Vagina (tissue), 2 donors: ENCODE results near the gene PSKH1. TPM values are rescaled to one million over a fixed set of nuclear protein-coding genes. Genes with fewer than 3 reads are reported as not detected.
"Not testable (repeated sequence)": the region's sequence is repeated elsewhere in the genome, so short reads cannot be mapped to it uniquely, and the experiment has no call there.

ENCODE experiments used
- DNase-seq, 2 donors: peaks; one replicate each; pipeline ENCODE4 v3.0.0-alpha.2; 2017; ENCODE audit errors: extremely low spot score in 2 of 2
- H3K27ac ChIP-seq: fragments of 200-600 bp; sonication (generic); one replicate; pipeline ENCODE4 v1.5.1; 2019
- H3K27me3 ChIP-seq: fragments of 200-600 bp; sonication (generic); one replicate; pipeline ENCODE4 v1.5.1; 2019
- H3K36me3 ChIP-seq, 2 donors: fragments of 200-600 bp; sonication (generic); one replicate each; pipeline ENCODE4 v1.5.1; 2017 to 2019
- H3K4me1 ChIP-seq: fragments of 200-600 bp; sonication (generic); one replicate; pipeline ENCODE4 v1.5.1; 2019
- H3K4me3 ChIP-seq, 2 donors: fragments of 200-600 bp; sonication (generic); 1 replicate in 1 of 2; 2 replicates in 1 of 2; pipeline ENCODE4 v1.5.1; 2016 to 2019
- H3K9me3 ChIP-seq: fragments of 200-600 bp; sonication (generic); one replicate; pipeline ENCODE4 v1.5.1; 2019
- POLR2A ChIP-seq, 2 donors: fragments of 450-650 bp; IDR thresholded peaks; one replicate each; pipeline ENCODE4 v1.6.1; 2017; ENCODE audit warnings: antibody characterized with exemption in 2 of 2, mild to moderate bottlenecking in 2 of 2, moderate library complexity in 2 of 2
- POLR2AphosphoS5 ChIP-seq, 2 donors: sonication (generic); formaldehyde crosslinking; IDR thresholded peaks; one replicate each; pipeline ENCODE4 v1.9.0; 2017; ENCODE audit warnings: antibody characterized with exemption in 2 of 2, mild to moderate bottlenecking in 2 of 2, low read depth in 1 of 2; ENCODE audit not compliant: insufficient read depth in 1 of 2
- intact Hi-C: fragments of 100-400 bp; cut with DNase I; formaldehyde crosslinking; loops from one replicate; pipeline ENCODE4 v1.15.1; 2023
- total RNA-seq: library from RNA; depleted of rRNA; stranded (reverse); fragments of >200 nt; gene quantifications from one replicate; pipeline ENCODE4 v1.2.3, GENCODE V29; 2016
- TF ChIP-seq, protein P1 (sequence below), 3 experiments: fragments of 450-650 bp in 2 of 3; fragments of 200-600 bp in 1 of 3; sonication (generic) in 1 of 3; IDR thresholded peaks; one replicate each; pipeline ENCODE4 v1.5.1; 2017 to 2019; ENCODE audit warnings: antibody characterized with exemption in 3 of 3, mild to moderate bottlenecking in 2 of 3, moderate library complexity in 2 of 3

The PSKH1 gene
- total RNA-seq, 1 donor from 2014 or later: 17.4 TPM

DNA sequence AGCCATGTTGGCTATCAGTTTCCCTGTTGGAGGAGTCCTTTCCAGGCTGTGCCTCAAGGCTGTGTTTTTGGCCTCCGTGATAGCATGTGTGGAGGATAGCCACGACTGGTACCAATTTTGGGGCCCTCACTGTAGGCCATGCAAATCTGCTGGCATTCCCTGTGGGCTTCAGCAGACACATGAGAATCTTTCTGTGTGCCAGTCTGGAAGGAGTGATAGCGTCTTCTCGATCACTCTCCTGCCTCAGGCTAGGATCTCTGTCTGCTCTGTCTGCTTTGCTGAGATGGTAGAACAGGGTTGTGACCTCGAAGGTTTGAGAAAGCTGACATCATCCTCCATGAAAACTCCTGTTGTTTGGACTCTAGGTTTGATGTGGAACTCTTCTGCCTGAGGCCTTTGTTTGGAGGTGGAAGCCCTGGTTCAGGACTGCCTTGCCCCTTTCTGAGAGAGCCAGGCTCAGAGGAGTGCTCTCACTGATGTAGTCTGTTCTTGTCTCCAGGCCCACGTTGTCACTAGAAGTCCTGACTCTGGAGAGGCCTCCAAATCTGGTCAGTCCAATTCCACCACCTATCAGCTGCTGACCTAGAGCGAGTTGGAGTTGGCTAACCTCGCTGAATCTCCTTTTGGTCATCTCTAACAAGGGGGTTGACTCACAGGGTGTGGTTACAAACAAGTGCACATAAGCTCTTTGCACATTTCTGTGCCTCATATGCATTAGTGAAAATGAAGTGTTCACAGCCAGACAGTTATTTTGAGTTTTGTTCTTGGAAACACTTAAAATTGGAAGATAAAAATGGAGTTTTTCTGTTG, 32.3 kb upstream of the PSKH1 start:
- intact Hi-C loops: no loop called here
- Histone ChIP-seq H3K36me3 (peaks cover 0 to 5% of the 10 kb centered on the region in 2 donors), H3K9me3 (no peaks in the 10 kb centered on the region), H3K4me1 (peaks cover 67% of the 10 kb centered on the region), H3K27ac (peak overlapping the region; percentile 79), H3K27me3 (no peaks in the 10 kb centered on the region), H3K4me3 (no peak overlapping the region)
- peak in 1 of 2 donors; percentile 29 for TF ChIP-seq POLR2AphosphoS5 (IDR thresholded peaks at IDR 0.05; ENCODE audit: insufficient read depth in 1 of 2, low read depth in 1 of 2)
- TF ChIP-seq, protein P1, sequence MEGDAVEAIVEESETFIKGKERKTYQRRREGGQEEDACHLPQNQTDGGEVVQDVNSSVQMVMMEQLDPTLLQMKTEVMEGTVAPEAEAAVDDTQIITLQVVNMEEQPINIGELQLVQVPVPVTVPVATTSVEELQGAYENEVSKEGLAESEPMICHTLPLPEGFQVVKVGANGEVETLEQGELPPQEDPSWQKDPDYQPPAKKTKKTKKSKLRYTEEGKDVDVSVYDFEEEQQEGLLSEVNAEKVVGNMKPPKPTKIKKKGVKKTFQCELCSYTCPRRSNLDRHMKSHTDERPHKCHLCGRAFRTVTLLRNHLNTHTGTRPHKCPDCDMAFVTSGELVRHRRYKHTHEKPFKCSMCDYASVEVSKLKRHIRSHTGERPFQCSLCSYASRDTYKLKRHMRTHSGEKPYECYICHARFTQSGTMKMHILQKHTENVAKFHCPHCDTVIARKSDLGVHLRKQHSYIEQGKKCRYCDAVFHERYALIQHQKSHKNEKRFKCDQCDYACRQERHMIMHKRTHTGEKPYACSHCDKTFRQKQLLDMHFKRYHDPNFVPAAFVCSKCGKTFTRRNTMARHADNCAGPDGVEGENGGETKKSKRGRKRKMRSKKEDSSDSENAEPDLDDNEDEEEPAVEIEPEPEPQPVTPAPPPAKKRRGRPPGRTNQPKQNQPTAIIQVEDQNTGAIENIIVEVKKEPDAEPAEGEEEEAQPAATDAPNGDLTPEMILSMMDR (IDR thresholded peaks at IDR 0.05): no peak
- no peak for DNase-seq

DNA sequence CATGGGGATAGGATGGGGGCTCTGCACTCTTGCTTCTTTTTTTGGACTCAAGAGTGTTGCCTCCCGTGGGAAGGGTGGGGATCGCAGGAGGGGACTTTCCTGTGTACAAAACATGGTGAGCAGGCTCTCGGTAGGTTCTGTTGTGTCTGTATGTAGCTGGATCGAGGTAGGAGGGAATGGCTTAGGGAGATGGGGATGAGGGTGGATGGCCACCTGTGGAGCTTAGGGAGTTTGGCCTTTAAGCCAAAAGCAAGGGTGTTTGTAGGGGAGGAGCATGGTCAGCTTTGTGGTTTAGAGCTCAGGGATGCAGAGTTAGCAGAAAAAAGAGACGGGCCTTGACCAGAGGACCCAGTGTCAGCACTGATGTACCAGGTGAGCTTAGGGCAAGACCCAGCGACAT, 31.2 kb upstream of the PSKH1 start:
- intact Hi-C loops: no loop called here
- no peaks in the 10 kb centered on the region for H3K27me3 ChIP-seq
- peaks cover 56% of the 10 kb centered on the region for H3K4me1 ChIP-seq
- no peaks in the 10 kb centered on the region for H3K9me3 ChIP-seq
- H3K4me3 ChIP-seq: no peak overlapping the region
- no peak for DNase-seq
- peaks cover 0 to 10% of the 10 kb centered on the region in 2 donors for H3K36me3 ChIP-seq
- TF ChIP-seq, protein P1 (IDR thresholded peaks at IDR 0.05): no peak
- TF ChIP-seq POLR2A (IDR thresholded peaks at IDR 0.05) (no peak), POLR2AphosphoS5 (IDR thresholded peaks at IDR 0.05; ENCODE audit: insufficient read depth in 1 of 2, low read depth in 1 of 2) (no peak)
- peak overlapping the region; percentile 79 for H3K27ac ChIP-seq

DNA sequence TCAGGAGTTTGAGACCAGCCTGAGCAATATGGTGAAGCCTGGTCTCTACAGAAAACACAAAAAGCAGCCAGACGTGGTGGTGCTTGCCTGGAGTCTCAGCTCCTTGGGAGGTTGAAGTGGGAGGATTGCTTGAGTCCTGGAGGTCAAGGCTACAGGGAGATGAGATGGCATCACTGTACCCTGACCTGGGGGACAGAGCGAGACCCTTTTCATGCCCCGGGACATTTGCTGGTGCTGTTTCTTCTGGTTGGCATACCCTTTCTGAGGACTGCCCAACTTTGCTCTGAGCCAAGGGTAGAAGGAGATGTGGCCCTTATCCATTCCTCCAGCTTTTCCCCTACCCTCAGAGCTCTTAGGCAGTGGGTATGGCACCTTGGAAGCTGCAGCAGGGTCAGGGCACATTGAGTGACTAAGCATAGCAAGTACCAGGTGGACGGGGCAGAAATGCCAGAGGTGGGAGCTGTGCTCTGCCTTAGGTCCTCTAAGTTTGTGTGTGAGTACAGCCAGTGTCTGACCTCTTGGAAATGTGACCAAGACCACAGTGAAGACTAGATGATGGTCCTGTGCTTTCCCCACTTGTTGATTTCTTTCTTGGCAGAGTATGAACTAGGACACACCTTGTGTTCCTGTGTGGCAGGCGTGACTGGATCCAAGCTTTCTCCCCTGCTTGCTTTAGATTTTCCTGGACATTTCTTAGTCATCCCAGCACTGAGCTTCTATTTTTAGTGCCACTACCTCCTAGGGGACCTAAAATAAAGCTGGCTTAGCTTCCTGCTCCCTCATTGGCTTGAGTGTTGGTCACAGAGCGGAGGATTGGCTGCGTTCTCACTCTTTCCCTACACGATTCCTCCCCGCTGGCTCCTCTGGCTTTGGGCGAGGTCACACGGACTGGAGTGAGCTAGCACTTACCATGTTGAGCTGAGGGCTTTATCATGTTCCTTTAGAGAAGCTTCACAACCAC, 30.2 kb upstream of the PSKH1 start:
- TF ChIP-seq, protein P1 (IDR thresholded peaks at IDR 0.05): no peak
- TF ChIP-seq POLR2A (IDR thresholded peaks at IDR 0.05) (no peak), POLR2AphosphoS5 (IDR thresholded peaks at IDR 0.05; ENCODE audit: insufficient read depth in 1 of 2, low read depth in 1 of 2) (peak in 1 of 2 donors; percentile 58)
- Histone ChIP-seq H3K4me1 (peaks cover 46% of the 10 kb centered on the region), H3K9me3 (no peaks in the 10 kb centered on the region), H3K27ac (peak overlapping the region; percentile 79), H3K36me3 (peaks cover 0 to 20% of the 10 kb centered on the region in 2 donors), H3K4me3 (no peak overlapping the region), H3K27me3 (no peaks in the 10 kb centered on the region)
- intact Hi-C loops: no loop called here
- no peak for DNase-seq

GRCh38 chr16:67864044-67864443, 29.0 kb upstream of the PSKH1 start:
- intact Hi-C loops: not testable (repeated sequence)

DNA sequence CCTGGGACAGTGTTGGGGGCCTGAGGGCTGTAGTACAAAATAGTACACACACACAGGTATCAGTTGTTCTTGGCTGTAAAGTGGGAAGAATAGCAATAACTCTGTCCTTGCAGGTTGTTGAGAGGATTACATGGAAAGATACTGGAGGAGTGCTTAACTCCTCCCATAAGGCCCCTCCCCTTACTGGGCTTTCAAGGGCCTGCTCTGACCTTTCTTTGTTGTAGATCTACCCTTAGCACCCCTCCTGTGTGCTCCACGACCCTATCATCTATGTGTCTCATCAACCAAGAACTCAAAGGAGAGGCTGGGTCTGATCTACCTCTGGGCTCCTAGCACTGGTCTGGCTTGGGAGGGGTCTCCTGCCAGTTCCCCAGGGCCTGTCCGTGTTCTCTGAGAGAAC, 28.5 kb upstream of the PSKH1 start:
- no peak overlapping the region for H3K4me3 ChIP-seq
- H3K27me3 ChIP-seq: no peaks in the 10 kb centered on the region
- peaks cover 0 to 37% of the 10 kb centered on the region in 2 donors for H3K36me3 ChIP-seq
- H3K4me1 ChIP-seq: peaks cover 37% of the 10 kb centered on the region
- no peak for DNase-seq
- TF ChIP-seq POLR2AphosphoS5 (IDR thresholded peaks at IDR 0.05; ENCODE audit: insufficient read depth in 1 of 2, low read depth in 1 of 2) (no peak), POLR2A (IDR thresholded peaks at IDR 0.05) (no peak)
- TF ChIP-seq, protein P1 (IDR thresholded peaks at IDR 0.05): no peak
- intact Hi-C loops: no loop called here
- no peak overlapping the region for H3K27ac ChIP-seq
- no peaks in the 10 kb centered on the region for H3K9me3 ChIP-seq

More at GRCh38 chr16:67864044-67864443, 29.0 kb upstream of the PSKH1 start:
- H3K4me3 ChIP-seq, H3K27me3 ChIP-seq, DNase-seq, H3K9me3 ChIP-seq: not testable (repeated sequence)
- peaks cover 0 to 31% of the 10 kb centered on the region in 2 donors for H3K36me3 ChIP-seq
- H3K4me1 ChIP-seq: peaks cover 37% of the 10 kb centered on the region
- H3K27ac ChIP-seq: peak overlapping the region; percentile 79
